Measurements from ENCODE around the gene PRDX1.
"Not testable (repeated sequence)": the region's sequence is repeated elsewhere in the genome, so short reads cannot be mapped to it uniquely, and the experiment has no call there.

The PRDX1 gene

DNA sequence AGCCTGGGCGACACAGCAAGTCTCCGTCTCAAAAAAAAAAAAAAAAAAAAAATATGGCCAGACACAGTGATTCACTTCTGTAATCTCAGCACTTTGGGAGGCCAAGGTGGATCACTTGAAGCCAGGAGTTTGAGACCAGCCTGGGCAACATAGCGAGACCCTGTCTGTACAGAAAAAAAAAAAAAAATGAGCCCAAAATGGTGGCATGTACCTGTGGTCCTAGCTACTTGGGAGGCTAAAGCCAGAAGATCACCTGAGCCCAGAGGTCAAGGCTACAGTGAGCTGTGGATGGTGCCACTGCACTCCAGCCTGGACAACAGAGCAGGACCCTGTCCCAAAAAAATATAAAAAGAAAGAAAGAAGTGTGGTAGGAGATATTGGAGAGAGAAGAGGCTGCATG is 29.0 kb downstream of the PRDX1 start:
- DNase-seq (ENCODE audit: low read depth, low spot score) = no peak
- H3K4me3 ChIP-seq (ENCODE audit: low read depth, low read length) = no peak overlapping the region
- TF ChIP-seq, protein P1, sequence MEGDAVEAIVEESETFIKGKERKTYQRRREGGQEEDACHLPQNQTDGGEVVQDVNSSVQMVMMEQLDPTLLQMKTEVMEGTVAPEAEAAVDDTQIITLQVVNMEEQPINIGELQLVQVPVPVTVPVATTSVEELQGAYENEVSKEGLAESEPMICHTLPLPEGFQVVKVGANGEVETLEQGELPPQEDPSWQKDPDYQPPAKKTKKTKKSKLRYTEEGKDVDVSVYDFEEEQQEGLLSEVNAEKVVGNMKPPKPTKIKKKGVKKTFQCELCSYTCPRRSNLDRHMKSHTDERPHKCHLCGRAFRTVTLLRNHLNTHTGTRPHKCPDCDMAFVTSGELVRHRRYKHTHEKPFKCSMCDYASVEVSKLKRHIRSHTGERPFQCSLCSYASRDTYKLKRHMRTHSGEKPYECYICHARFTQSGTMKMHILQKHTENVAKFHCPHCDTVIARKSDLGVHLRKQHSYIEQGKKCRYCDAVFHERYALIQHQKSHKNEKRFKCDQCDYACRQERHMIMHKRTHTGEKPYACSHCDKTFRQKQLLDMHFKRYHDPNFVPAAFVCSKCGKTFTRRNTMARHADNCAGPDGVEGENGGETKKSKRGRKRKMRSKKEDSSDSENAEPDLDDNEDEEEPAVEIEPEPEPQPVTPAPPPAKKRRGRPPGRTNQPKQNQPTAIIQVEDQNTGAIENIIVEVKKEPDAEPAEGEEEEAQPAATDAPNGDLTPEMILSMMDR (IDR thresholded peaks at IDR 0.05; ENCODE audit: insufficient read depth, low read length, missing control alignments) = no peak
- POLR2A ChIA-PET = interaction anchor here (0.7 to 1.3 kb wide), 3 partner anchors 133 to 187 kb away, joined by 3 to 4 read pairs (median 3); no protein-coding TSS in a partner anchor
- CTCF ChIA-PET = interaction anchor here (0.6 to 9.3 kb wide), 36 partner anchors 9 to 763 kb away, joined by 3 to 418 read pairs (median 4); partner anchors contain the start of genes HECTD3, HPDL, MUTYH and TOE1

DNA sequence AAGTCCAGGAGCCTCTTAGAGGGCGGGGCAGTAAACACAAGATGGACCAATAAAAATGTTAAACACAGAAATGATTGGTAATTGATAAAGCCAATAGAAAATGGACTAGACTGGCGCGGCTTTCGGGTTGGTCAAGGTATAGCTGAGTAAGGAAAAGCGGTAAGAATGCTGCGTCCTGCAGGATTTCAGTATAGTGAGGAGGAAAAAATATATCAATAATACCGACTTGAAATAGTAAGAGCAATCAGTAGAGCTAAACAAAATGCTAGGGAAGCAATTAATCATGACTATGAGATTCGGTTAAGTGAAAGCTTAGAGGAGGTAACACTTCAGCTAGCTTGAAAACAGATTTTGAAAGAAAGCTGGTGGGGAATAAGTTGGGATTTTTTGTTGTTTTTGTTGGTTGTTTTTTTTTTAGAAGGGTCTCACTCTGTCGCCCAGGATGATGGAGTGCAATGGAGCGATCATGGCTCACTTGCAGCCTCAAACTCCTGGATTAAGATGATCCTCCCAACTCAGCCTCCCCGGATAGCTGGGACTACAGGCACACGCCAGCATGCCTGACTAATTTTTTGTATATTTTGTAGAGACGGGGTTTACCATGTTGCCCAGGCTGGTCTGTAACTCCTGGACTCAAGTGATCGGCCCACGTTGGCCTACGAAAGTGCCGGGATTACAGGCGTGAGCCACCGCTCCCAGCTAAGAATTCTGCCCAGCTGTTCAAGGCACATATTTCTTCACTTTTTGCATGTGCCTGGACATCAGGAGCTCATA is 30.0 kb downstream of the PRDX1 start:
- POLR2A ChIA-PET = interaction anchor here (0.7 to 3.6 kb wide), 7 partner anchors 30 to 479 kb away, joined by 3 to 21 read pairs (median 4); partner anchors contain the start of genes MUTYH, PRDX1 and UROD

DNA sequence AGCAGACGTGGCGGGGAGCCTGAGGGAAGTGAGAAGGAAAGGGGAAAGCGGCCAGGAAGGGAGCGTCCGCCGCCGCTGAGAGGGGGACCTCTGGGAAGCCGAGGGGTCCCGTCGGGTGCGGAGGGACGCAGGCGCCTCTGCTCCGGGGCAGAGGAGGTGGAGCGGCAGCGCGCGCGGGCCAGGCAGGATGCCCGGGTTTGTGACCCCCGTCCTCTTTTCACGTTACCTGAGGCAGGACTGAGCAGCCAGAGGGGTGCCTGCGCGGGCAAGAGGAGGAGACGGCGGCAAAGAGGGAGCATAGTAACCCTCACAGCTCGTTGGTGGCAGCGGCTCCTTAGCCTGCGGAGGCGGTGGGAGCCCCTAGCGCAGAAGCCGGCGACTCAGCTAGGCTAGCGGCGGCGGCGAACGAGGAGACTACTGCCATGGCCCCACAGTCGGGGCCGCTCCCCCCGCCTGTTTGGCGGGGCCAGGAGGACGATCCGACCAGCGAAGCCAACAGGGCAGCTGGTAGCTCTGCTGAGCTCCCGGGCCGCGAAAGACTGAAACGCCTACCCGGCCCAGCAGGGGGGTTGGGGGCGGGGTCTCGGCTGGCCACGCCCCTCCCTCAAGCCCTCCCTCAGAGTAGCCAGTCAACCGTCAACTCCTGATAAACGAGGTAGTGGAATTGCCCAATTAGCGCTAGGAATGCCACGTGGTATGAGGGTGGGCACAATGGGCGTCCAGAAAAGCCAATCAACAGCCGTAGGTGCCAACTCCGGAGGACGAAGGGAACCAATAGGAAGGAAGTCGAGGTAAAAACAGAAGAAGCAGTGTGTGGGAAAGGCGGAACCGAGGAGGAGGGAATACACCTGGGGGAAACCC is 30.8 kb downstream of the PRDX1 start, which contains the start of gene TESK2:
Gene TESK2, minus strand, starts transcription at position 538 of the 861 bp plus-strand sequence. CDS start 33,378 bp downstream, outside the sequence.
- peak; percentile 94 for DNase-seq (ENCODE audit: low read depth, low spot score)
- ChIA-PET CTCF (interaction anchor here (0.7 to 9.3 kb wide), 13 partner anchors 9 to 477 kb away, joined by 3 to 418 read pairs (median 5); partner anchors contain the start of genes CCDC163, HECTD3, MMACHC and MUTYH), POLR2A (interaction anchor here (1.2 to 3.6 kb wide), 5 partner anchors 31 to 479 kb away, joined by 3 to 21 read pairs (median 4); partner anchors contain the start of genes MUTYH, PRDX1 and UROD)
- peak within 1 kb of the TSS; percentile 91 for H3K4me3 ChIP-seq (ENCODE audit: low read depth, low read length)
- TF ChIP-seq, protein P1 (IDR thresholded peaks at IDR 0.05; ENCODE audit: insufficient read depth, low read length, missing control alignments) = peak; percentile 16

More for the DNA sequence above, 30.0 kb downstream of the PRDX1 start:
- TF ChIP-seq, protein P1 (IDR thresholded peaks at IDR 0.05; ENCODE audit: insufficient read depth, low read length, missing control alignments) = no peak
- CTCF ChIA-PET = interaction anchor here (0.7 to 9.3 kb wide), 24 partner anchors 8 to 778 kb away, joined by 3 to 418 read pairs (median 4); partner anchors contain the start of genes CCDC163, HECTD3, HPDL and MMACHC
- H3K4me3 ChIP-seq (ENCODE audit: low read depth, low read length) = peak overlapping the region; percentile 91
- DNase-seq (ENCODE audit: low read depth, low spot score) = no peak

DNA sequence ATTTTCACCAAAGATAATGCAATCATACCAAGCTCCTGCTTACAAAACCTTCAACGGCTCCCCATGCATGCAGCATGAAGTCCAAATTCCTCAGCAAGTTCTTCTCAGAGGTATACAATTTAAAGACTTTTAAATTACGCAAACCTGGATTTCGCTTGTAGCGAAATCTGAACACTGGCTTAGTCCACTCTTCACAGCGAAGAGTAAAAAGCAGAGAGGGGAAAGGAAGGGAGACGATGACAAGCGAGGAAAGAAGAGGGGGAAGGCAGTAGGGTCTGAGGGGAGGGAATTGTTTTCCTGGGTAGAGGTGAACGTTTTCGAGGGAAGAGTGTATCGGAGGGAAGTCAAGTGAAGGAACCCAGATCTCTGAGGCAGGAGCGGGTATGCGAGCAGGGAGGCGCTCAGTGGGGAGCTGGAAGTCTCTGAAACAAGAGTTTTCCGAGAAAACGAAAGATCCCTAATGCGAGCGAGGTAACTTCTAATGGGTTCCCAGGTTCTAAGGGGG is 31.5 kb downstream of the PRDX1 start:
- ChIA-PET POLR2A (interaction anchor here (0.6 to 3.6 kb wide), 5 partner anchors 32 to 150 kb away, joined by 3 to 21 read pairs (median 3); partner anchors contain the start of genes MUTYH, PRDX1 and TOE1), CTCF (interaction anchor here (0.6 to 9.3 kb wide), 6 partner anchors 136 to 786 kb away, joined by 3 to 418 read pairs (median 3); partner anchors contain the start of genes HECTD3 and UROD)
- H3K4me3 ChIP-seq (ENCODE audit: low read depth, low read length) = peak overlapping the region; percentile 91
- no peak for DNase-seq (ENCODE audit: low read depth, low spot score)
- TF ChIP-seq, protein P1 (IDR thresholded peaks at IDR 0.05; ENCODE audit: insufficient read depth, low read length, missing control alignments) = no peak

DNA sequence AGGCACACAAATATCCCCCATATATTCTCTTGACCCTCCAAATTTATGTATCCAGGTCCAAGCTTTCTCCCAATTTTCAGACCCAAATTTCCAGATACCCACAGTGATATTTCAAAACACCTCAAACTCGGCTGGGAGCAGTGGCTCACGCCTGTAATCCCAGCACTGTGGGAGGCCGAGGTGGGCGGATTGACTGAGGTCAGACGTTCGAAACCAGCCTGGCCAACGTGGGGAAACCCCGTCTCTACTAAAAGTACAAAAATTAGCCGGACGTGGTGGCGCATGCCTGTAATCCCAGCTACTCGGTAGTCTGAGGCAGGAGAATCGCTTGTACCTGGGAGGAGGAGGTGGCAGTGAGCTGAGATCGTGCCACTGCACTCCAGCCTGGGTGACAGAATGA is 32.3 kb downstream of the PRDX1 start:
- DNase-seq (ENCODE audit: low read depth, low spot score); H3K4me3 ChIP-seq (ENCODE audit: low read depth, low read length): not testable (repeated sequence)
- ChIA-PET POLR2A (interaction anchor here (0.6 to 3.6 kb wide), 2 partner anchors 33 to 149 kb away, joined by 3 to 21 read pairs; partner anchors contain the start of genes MUTYH, PRDX1 and TOE1), CTCF (interaction anchor here (0.6 to 9.3 kb wide), 5 partner anchors 9 to 786 kb away, joined by 3 to 418 read pairs (median 3); partner anchors contain the start of genes HECTD3 and UROD)

Data from AG04449 (cell line).